SK-N-MC (cell line): ENCODE data around the gene GTF2E1.
"Not testable (repeated sequence)": the region's sequence is repeated elsewhere in the genome, so short reads cannot be mapped to it uniquely, and the experiment has no call there.

ENCODE experiments used
- DNase-seq: peaks from one replicate; pipeline ENCODE4 v3.0.0-alpha.2; 2011; ENCODE audit warnings: low read depth, low spot score
- H3K27ac ChIP-seq: fragments of 200-600 bp; sonication (generic); 2 replicates; pipeline ENCODE4 v1.5.1; 2016; ENCODE audit warnings: mixed run types
- H3K36me3 ChIP-seq: fragments of 200-600 bp; sonication (generic); 2 replicates; pipeline ENCODE4 v1.6.1; 2017; ENCODE audit warnings: antibody characterized with exemption, low read length, mixed read lengths; ENCODE audit not compliant: insufficient read depth
- H3K4me3 ChIP-seq: fragments of 200-600 bp; sonication (generic); 2 replicates; pipeline ENCODE4 v1.5.1; 2016
- H3K9ac ChIP-seq: fragments of 200-600 bp; sonication (generic); 2 replicates; pipeline ENCODE4 v1.8.0; 2017; ENCODE audit warnings: mixed run types, mixed read lengths; ENCODE audit not compliant: insufficient read length
- H3K9me3 ChIP-seq: fragments of 200-600 bp; sonication (generic); 2 replicates; pipeline ENCODE4 v1.6.1; 2017; ENCODE audit warnings: low read depth, mild to moderate bottlenecking, antibody characterized with exemption, low read length, moderate library complexity, mixed read lengths
- EZH2 ChIP-seq: fragments of 200-600 bp; sonication (generic); IDR thresholded peaks from one replicate; pipeline ENCODE4 v1.6.1; 2017; ENCODE audit warnings: antibody characterized with exemption
- FOXP2 ChIP-seq: optimal IDR thresholded peaks from 2 replicates; pipeline ENCODE3; 2011; ENCODE audit warnings: mild to moderate bottlenecking, moderate library complexity; ENCODE audit not compliant: insufficient read depth; ENCODE audit errors: extremely low read length, control extremely low read depth
- POLR2AphosphoS5 ChIP-seq: IDR thresholded peaks from 2 replicates; pipeline ENCODE4 v1.6.1; 2012; ENCODE audit warnings: mild to moderate bottlenecking, low read depth, low read length, borderline replicate concordance

GTF2E1 gene

DNA sequence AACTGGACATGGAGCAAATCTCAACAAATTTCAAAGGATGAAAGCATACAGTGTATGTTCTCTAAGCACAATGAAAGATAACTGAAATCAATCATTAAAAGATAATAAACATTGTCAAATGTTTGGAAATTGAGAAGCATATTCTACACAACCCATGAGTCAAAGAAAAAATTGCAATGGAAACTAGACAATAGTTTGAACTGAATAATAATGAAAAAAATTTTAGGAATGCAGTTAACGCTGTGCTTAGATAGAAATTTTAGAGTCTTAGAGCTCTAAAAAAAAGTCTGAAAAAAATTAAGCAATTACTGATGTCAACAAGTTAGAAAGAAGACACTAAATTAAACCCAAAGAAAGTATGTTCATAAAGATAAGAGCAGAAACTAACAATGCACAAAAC lies 15.8 kb upstream of the GTF2E1 start:
- Histone ChIP-seq H3K9me3 (no peaks in the 10 kb centered on the region), H3K9ac (no peak overlapping the region), H3K27ac (no peak overlapping the region), H3K4me3 (no peak overlapping the region), H3K36me3 (peaks cover 9% of the 10 kb centered on the region)
- no peak for DNase-seq
- TF ChIP-seq EZH2, result no peak
- TF ChIP-seq POLR2AphosphoS5, result no peak
- no peak for TF ChIP-seq FOXP2

DNA sequence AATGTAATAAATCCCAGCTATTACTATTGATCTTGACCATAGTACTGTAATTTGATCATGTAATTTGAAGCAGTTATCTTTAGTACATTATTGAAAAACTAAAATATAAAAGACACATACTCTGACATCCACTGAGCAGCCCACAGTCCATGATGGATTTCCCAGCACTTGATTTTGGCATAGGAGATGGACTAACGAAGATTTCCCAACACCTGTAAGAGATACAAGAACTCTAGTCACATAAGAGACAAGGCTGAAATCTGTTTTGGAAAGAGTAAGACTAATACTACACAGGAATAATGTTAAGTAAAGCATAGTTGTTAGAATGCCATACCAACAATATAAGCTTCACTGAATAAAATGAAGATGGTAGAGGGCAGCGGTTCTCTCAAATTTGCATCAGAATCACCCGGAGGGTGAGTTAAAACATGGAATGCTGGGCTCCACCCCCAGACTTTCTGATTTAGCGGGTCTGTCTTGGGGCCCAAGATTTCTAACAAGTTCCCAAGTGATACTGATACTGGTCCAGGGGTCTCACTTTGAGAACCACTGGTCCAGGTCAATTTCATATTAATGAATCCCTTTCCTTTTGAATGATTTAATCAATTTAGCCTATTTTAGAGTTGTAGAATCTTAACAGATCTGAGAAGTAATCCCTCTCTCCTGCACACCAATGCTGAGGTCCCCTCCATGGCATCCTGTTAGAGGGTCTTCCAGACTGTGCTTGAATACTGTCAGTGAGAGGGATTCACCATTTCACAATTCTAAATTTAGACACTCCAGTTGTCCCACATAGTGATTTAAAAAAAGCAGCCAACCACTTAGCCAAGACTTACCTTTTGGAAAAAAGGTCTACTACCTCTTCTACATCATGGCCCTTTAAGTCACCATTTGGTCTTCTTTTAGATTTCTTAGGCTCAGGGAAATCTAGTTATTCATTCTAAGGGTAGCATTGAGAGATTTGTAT lies 11.7 kb upstream of the GTF2E1 start:
- TF ChIP-seq POLR2AphosphoS5 (no peak), FOXP2 (no peak), EZH2 (no peak)
- Histone ChIP-seq H3K36me3 (peaks cover 9% of the 10 kb centered on the region), H3K9ac (no peak overlapping the region), H3K27ac (no peak overlapping the region), H3K9me3 (no peaks in the 10 kb centered on the region), H3K4me3 (no peak overlapping the region)
- DNase-seq, result no peak

DNA sequence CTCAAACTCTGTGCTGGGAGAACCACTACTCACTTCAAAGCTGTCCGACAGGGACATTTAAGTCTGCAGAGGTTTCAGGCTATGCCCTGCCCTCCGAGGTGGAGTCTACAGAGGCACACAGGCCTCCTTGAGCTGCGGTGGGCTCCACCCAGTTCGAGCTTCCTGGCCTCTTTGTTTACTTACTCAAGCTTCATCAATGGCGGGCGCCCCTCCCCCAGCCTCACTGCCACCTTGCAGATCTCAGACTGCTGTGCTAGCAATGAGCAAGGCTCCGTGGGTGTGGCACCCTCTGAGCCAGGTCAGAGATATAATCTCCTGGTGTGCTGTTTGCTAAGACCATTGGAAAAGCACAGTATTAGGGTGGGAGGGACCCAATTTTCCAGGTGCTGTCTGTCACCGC lies 4.5 kb upstream of the GTF2E1 start:
- not testable (repeated sequence) for H3K9me3 ChIP-seq, H3K9ac ChIP-seq, H3K27ac ChIP-seq, DNase-seq, H3K4me3 ChIP-seq
- peaks cover 18% of the 10 kb centered on the region for H3K36me3 ChIP-seq

DNA sequence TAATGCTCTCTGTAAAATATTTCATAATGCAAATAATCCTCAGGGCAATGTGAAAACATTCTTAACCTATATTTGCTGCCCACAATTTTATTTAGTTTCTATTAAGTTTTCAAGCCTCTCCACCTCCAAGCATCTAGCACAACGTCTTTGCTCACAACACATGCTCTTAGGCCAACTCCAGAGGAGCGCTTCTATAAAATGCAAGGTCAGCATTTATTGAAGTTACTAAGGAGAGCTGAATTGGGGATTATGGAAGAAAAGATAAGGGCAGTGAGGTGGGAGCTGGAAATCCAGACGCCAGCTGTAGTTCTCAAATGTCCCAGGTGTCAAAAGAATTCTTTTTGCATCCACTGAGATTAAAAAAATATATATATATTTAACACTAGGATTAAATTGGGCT lies 1.2 kb upstream of the GTF2E1 start:
- peaks cover 18% of the 10 kb centered on the region for H3K36me3 ChIP-seq
- H3K9ac ChIP-seq, result no peak overlapping the region
- H3K9me3 ChIP-seq, result peaks cover 3% of the 10 kb centered on the region; the same call in 1 of the 2 replicates
- DNase-seq, result no peak
- peak overlapping the region; percentile 93 for H3K4me3 ChIP-seq
- H3K27ac ChIP-seq, result no peak overlapping the region
- TF ChIP-seq EZH2 (no peak), POLR2AphosphoS5 (no peak; the same call in 1 of the 2 replicates), FOXP2 (no peak)

DNA sequence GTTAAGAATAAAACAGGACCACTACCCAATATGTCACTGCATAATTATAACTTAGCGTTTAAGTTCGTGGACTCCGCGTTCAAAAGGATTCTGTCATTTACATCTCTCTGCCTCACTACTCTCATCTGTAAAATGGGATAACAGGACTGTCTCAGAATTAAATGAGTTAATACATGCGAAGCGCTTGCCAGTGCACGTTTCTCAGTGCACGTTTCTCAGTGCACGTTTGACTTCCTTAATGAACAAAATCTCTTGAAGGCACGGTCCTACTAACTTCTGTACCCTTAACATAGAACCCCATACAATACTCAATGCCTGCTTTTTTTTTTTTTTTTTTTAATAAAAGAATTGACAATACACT lies 727 bp upstream of the GTF2E1 start:
- H3K4me3 ChIP-seq, result peak overlapping the region; percentile 93
- H3K9ac ChIP-seq, result peak overlapping the region; percentile 88
- peaks cover 3% of the 10 kb centered on the region; the same call in 1 of the 2 replicates for H3K9me3 ChIP-seq
- H3K36me3 ChIP-seq, result peaks cover 18% of the 10 kb centered on the region
- DNase-seq, result peak; percentile 14
- peak overlapping the region; percentile 94; the same call in 1 of the 2 replicates for H3K27ac ChIP-seq
- TF ChIP-seq FOXP2 (no peak), EZH2 (no peak), POLR2AphosphoS5 (no peak)

DNA sequence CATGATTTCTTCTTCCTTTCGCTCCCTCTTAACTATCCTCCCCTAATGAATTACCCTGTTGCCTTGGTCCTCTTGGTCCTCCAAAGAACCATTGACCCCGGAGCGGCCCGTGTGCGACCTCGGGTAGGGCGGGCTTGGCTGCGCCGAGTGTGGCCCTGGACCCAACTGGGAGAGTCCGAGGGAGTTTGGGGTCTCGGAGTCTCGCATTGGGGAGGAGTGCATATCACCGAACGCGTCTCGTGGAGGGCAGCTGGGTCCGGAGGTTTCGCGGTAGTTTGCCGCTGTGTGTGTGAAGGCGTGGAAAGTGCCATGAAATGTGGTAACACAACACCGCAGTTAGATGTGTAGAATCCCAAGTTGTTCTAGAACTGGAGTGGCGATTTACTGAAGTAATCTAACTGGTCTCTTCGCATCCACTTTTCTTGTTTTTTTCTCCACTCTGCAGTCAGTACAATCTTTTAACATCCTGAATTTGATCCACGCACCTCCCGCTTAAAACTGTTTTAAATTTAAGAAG lies 363 bp downstream of the GTF2E1 start:
- DNase-seq, result no peak
- TF ChIP-seq EZH2 (no peak), FOXP2 (peak; percentile 9)

DNA sequence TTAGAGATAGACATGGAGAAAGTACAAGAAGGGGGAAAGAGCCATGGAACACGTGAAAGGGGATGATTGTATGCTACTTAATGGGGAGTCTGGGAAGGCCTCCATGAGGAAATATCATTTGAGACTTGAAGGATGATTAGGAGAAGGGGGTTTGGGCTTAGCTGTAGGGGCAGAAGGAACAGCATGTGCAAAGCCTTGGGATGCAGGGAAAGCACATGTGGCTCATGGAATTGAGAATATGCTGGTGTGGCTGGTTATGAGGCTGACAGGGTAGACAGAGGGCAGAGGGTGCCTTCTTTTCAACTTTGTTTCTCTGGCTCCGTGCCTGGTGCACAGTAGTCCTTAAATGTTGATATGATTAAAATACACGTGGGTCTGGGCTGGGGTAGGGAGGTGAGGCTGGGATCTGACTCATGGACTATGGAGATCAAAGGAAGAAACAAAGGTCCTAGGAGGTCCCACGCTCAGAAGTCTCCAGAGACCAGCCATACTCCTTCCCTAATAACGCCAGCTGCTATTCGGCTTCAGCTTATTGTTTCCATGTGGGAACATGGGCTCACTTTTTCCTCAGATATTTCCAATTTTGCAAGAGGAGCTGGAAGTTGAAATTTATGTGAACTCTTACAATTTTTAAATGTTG lies 1.1 kb downstream of the GTF2E1 start:
- DNase-seq, result no peak
- TF ChIP-seq EZH2, result no peak
- no peak for TF ChIP-seq POLR2AphosphoS5
- TF ChIP-seq FOXP2, result no peak
- Histone ChIP-seq H3K9ac (peak overlapping the region; percentile 88), H3K27ac (no peak overlapping the region), H3K4me3 (peak overlapping the region; percentile 93), H3K36me3 (peaks cover 6% of the 10 kb centered on the region), H3K9me3 (peaks cover 3% of the 10 kb centered on the region; the same call in 1 of the 2 replicates)

More for the DNA sequence above, 363 bp downstream of the GTF2E1 start:
- Histone ChIP-seq H3K9me3 (peaks cover 3% of the 10 kb centered on the region; the same call in 1 of the 2 replicates), H3K27ac (no peak overlapping the region), H3K4me3 (peak overlapping the region; percentile 93), H3K36me3 (peaks cover 13% of the 10 kb centered on the region), H3K9ac (peak overlapping the region; percentile 88)

DNA sequence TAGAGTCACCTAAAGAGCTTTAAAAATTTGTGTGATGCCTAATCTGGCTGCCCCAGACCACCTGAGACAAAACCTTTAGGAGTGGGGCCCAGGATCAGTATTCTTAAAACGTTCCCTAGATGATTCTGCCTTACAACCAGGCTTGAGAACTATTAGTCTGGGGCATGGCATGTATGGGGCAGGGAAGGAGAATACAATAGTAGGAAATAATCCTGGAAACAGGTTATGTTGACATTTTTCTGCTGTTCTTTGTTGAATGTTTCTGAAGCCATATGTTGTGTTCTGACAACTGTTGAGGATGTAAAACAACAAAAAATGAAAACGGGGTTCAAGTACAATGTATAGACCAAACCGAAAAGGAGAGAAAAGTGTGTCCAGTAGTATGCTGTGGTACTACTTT lies 2.9 kb downstream of the GTF2E1 start:
- Histone ChIP-seq H3K27ac (no peak overlapping the region), H3K9ac (no peak overlapping the region), H3K36me3 (peaks cover 6% of the 10 kb centered on the region), H3K4me3 (no peak overlapping the region), H3K9me3 (no peaks in the 10 kb centered on the region)
- DNase-seq, result no peak
- no peak for TF ChIP-seq EZH2
- no peak for TF ChIP-seq FOXP2
- TF ChIP-seq POLR2AphosphoS5, result no peak
